K562 (cell line): ENCODE results near the gene RABGAP1L.

Source experiments
- CEBPG ChIP-seq, 3 experiments: fragments of 200-800 bp in 1 of 3; sonication (Bioruptor generic) in 1 of 3; sonication (generic) in 1 of 3; formaldehyde crosslinking in 1 of 3; IDR thresholded peaks in 2 of 3; conservative IDR thresholded peaks in 1 of 3; 2 replicates each; pipeline versions ENCODE4 v1.6.1 to v1.8.0; 2016 to 2022; ENCODE audit warnings: missing compliant biosample characterization in 2 of 3, missing genetic modification characterization in 2 of 3, mild to moderate bottlenecking in 1 of 3, missing genetic modification reagents in 1 of 3
- HMG20A ChIP-seq: fragments of 450-650 bp; formaldehyde crosslinking; conservative IDR thresholded peaks from 2 replicates; pipeline ENCODE4 v1.4.0; 2020; ENCODE audit warnings: mild to moderate bottlenecking, mixed read lengths
- NFYB ChIP-seq: IDR thresholded peaks from 2 replicates; pipeline ENCODE4 v1.6.1; 2011; ENCODE audit warnings: mild to moderate bottlenecking, moderate library complexity; ENCODE audit not compliant: insufficient read length; ENCODE audit errors: extremely low read depth
- NONO ChIP-seq, 2 experiments: fragments of 200-400 bp in 1 of 2; fragments of 450-650 bp in 1 of 2; formaldehyde crosslinking in 1 of 2; IDR thresholded peaks; 2 replicates each; pipeline ENCODE4 v1.6.1; 2017; ENCODE audit warnings: low read depth in 2 of 2, mild to moderate bottlenecking in 2 of 2, moderate library complexity in 2 of 2, low read length in 1 of 2
- PHF20 ChIP-seq: fragments of 450-650 bp; IDR thresholded peaks from 2 replicates; pipeline ENCODE4 v1.6.1; 2018; ENCODE audit not compliant: partially characterized antibody
- POLR2A ChIP-seq: fragments of 450-650 bp; conservative IDR thresholded peaks from 2 replicates; pipeline ENCODE4 v1.6.1; 2016
- POLR2AphosphoS5 ChIP-seq: IDR thresholded peaks from 2 replicates; pipeline ENCODE4 v1.6.1; 2011; ENCODE audit warnings: mild to moderate bottlenecking, low read depth, low read length, moderate library complexity; ENCODE audit not compliant: control insufficient read depth, insufficient read depth
- ZBTB7A ChIP-seq: IDR thresholded peaks from 2 replicates; pipeline ENCODE4 v1.6.1; 2011; ENCODE audit warnings: low read depth, mild to moderate bottlenecking, low read length, moderate library complexity, borderline replicate concordance; ENCODE audit not compliant: control insufficient read depth
- ZSCAN29 ChIP-seq: fragments of 450-650 bp; IDR thresholded peaks from 2 replicates; pipeline ENCODE4 v1.6.1; 2017
- TF ChIP-seq, protein P1 (sequence below): fragments of 200-600 bp; sonication (generic); IDR thresholded peaks from one replicate; pipeline ENCODE4 v1.6.1; 2012; ENCODE audit warnings: mild to moderate bottlenecking, low read depth, low read length, inconsistent platforms
- TF ChIP-seq, protein P2 (sequence below), 2 experiments: fragments of 450-650 bp in 1 of 2; sonication (generic) in 1 of 2; formaldehyde crosslinking in 1 of 2; IDR thresholded peaks; 2 replicates each; pipeline versions ENCODE4 v1.7.1 to v1.9.0; 2016 to 2022; ENCODE audit warnings: inconsistent platforms in 1 of 2, mild to moderate bottlenecking in 1 of 2, missing genetic modification reagents in 1 of 2

GRCh38 chr1:174652569-174653280 lies 493.4 kb downstream of the RABGAP1L start:
- TF ChIP-seq NFYB, result no peak
- no peak for TF ChIP-seq CEBPG (CRISPR knock-in tag; IDR thresholded peaks at IDR 0.05)
- no peak for TF ChIP-seq CEBPG (tag; conservative IDR thresholded peaks at IDR 0.05 in 1 of 2, IDR thresholded peaks at IDR 0.05 in 1 of 2)
- no peak for TF ChIP-seq ZSCAN29
- no peak for TF ChIP-seq POLR2A
- TF ChIP-seq NONO (IDR thresholded peaks at IDR 0.05; ENCODE audit: low read depth in 2 of 2, low read length in 1 of 2), result no peak
- TF ChIP-seq HMG20A (CRISPR knock-in tag), result no peak
- TF ChIP-seq, protein P1, sequence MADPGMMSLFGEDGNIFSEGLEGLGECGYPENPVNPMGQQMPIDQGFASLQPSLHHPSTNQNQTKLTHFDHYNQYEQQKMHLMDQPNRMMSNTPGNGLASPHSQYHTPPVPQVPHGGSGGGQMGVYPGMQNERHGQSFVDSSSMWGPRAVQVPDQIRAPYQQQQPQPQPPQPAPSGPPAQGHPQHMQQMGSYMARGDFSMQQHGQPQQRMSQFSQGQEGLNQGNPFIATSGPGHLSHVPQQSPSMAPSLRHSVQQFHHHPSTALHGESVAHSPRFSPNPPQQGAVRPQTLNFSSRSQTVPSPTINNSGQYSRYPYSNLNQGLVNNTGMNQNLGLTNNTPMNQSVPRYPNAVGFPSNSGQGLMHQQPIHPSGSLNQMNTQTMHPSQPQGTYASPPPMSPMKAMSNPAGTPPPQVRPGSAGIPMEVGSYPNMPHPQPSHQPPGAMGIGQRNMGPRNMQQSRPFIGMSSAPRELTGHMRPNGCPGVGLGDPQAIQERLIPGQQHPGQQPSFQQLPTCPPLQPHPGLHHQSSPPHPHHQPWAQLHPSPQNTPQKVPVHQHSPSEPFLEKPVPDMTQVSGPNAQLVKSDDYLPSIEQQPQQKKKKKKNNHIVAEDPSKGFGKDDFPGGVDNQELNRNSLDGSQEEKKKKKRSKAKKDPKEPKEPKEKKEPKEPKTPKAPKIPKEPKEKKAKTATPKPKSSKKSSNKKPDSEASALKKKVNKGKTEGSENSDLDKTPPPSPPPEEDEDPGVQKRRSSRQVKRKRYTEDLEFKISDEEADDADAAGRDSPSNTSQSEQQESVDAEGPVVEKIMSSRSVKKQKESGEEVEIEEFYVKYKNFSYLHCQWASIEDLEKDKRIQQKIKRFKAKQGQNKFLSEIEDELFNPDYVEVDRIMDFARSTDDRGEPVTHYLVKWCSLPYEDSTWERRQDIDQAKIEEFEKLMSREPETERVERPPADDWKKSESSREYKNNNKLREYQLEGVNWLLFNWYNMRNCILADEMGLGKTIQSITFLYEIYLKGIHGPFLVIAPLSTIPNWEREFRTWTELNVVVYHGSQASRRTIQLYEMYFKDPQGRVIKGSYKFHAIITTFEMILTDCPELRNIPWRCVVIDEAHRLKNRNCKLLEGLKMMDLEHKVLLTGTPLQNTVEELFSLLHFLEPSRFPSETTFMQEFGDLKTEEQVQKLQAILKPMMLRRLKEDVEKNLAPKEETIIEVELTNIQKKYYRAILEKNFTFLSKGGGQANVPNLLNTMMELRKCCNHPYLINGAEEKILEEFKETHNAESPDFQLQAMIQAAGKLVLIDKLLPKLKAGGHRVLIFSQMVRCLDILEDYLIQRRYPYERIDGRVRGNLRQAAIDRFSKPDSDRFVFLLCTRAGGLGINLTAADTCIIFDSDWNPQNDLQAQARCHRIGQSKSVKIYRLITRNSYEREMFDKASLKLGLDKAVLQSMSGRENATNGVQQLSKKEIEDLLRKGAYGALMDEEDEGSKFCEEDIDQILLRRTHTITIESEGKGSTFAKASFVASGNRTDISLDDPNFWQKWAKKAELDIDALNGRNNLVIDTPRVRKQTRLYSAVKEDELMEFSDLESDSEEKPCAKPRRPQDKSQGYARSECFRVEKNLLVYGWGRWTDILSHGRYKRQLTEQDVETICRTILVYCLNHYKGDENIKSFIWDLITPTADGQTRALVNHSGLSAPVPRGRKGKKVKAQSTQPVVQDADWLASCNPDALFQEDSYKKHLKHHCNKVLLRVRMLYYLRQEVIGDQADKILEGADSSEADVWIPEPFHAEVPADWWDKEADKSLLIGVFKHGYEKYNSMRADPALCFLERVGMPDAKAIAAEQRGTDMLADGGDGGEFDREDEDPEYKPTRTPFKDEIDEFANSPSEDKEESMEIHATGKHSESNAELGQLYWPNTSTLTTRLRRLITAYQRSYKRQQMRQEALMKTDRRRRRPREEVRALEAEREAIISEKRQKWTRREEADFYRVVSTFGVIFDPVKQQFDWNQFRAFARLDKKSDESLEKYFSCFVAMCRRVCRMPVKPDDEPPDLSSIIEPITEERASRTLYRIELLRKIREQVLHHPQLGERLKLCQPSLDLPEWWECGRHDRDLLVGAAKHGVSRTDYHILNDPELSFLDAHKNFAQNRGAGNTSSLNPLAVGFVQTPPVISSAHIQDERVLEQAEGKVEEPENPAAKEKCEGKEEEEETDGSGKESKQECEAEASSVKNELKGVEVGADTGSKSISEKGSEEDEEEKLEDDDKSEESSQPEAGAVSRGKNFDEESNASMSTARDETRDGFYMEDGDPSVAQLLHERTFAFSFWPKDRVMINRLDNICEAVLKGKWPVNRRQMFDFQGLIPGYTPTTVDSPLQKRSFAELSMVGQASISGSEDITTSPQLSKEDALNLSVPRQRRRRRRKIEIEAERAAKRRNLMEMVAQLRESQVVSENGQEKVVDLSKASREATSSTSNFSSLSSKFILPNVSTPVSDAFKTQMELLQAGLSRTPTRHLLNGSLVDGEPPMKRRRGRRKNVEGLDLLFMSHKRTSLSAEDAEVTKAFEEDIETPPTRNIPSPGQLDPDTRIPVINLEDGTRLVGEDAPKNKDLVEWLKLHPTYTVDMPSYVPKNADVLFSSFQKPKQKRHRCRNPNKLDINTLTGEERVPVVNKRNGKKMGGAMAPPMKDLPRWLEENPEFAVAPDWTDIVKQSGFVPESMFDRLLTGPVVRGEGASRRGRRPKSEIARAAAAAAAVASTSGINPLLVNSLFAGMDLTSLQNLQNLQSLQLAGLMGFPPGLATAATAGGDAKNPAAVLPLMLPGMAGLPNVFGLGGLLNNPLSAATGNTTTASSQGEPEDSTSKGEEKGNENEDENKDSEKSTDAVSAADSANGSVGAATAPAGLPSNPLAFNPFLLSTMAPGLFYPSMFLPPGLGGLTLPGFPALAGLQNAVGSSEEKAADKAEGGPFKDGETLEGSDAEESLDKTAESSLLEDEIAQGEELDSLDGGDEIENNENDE, result no peak
- TF ChIP-seq, protein P2, sequence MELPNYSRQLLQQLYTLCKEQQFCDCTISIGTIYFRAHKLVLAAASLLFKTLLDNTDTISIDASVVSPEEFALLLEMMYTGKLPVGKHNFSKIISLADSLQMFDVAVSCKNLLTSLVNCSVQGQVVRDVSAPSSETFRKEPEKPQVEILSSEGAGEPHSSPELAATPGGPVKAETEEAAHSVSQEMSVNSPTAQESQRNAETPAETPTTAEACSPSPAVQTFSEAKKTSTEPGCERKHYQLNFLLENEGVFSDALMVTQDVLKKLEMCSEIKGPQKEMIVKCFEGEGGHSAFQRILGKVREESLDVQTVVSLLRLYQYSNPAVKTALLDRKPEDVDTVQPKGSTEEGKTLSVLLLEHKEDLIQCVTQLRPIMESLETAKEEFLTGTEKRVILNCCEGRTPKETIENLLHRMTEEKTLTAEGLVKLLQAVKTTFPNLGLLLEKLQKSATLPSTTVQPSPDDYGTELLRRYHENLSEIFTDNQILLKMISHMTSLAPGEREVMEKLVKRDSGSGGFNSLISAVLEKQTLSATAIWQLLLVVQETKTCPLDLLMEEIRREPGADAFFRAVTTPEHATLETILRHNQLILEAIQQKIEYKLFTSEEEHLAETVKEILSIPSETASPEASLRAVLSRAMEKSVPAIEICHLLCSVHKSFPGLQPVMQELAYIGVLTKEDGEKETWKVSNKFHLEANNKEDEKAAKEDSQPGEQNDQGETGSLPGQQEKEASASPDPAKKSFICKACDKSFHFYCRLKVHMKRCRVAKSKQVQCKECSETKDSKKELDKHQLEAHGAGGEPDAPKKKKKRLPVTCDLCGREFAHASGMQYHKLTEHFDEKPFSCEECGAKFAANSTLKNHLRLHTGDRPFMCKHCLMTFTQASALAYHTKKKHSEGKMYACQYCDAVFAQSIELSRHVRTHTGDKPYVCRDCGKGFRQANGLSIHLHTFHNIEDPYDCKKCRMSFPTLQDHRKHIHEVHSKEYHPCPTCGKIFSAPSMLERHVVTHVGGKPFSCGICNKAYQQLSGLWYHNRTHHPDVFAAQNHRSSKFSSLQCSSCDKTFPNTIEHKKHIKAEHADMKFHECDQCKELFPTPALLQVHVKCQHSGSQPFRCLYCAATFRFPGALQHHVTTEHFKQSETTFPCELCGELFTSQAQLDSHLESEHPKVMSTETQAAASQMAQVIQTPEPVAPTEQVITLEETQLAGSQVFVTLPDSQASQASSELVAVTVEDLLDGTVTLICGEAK (IDR thresholded peaks at IDR 0.05), result no peak
- TF ChIP-seq, protein P2 (CRISPR knock-in tag; IDR thresholded peaks at IDR 0.05), result no peak
- no peak for TF ChIP-seq ZBTB7A
- TF ChIP-seq POLR2AphosphoS5, result no peak
- no peak for TF ChIP-seq PHF20
